ENCODE data around the gene SATB2.

SATB2 gene

DNA sequence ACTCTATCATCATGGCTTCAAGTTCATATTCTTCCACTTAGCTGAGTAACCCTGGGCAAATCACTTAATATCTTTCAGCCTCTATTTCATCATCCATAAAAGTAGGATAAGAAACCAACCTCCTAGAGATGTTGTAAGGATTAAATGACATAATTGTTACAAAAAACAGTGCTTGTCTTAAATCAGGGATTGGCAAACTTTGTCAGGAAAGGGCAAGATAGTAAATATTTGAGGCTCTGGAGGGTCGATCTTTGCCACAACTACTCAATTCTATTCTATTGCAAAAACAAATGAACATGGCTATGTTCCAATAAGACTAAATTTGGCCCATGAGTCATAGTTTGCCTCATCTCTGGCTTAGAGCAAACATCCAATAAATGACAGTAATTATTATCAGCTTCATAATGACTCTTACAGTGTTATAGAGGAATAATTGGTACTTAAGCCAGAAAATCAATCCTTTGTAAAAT lies 184.7 kb downstream of the SATB2 start (continued):
- TF ChIP-seq, protein P1, sequence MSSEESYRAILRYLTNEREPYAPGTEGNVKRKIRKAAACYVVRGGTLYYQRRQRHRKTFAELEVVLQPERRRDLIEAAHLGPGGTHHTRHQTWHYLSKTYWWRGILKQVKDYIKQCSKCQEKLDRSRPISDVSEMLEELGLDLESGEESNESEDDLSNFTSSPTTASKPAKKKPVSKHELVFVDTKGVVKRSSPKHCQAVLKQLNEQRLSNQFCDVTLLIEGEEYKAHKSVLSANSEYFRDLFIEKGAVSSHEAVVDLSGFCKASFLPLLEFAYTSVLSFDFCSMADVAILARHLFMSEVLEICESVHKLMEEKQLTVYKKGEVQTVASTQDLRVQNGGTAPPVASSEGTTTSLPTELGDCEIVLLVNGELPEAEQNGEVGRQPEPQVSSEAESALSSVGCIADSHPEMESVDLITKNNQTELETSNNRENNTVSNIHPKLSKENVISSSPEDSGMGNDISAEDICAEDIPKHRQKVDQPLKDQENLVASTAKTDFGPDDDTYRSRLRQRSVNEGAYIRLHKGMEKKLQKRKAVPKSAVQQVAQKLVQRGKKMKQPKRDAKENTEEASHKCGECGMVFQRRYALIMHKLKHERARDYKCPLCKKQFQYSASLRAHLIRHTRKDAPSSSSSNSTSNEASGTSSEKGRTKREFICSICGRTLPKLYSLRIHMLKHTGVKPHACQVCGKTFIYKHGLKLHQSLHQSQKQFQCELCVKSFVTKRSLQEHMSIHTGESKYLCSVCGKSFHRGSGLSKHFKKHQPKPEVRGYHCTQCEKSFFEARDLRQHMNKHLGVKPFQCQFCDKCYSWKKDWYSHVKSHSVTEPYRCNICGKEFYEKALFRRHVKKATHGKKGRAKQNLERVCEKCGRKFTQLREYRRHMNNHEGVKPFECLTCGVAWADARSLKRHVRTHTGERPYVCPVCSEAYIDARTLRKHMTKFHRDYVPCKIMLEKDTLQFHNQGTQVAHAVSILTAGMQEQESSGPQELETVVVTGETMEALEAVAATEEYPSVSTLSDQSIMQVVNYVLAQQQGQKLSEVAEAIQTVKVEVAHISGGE (tag by site-specific recombination; conservative IDR thresholded peaks at IDR 0.05; ENCODE audit: low read depth), result no peak
- no peak for TF ChIP-seq HOXC10 (CRISPR knock-in tag; IDR thresholded peaks at IDR 0.05)
- TF ChIP-seq, protein P2, sequence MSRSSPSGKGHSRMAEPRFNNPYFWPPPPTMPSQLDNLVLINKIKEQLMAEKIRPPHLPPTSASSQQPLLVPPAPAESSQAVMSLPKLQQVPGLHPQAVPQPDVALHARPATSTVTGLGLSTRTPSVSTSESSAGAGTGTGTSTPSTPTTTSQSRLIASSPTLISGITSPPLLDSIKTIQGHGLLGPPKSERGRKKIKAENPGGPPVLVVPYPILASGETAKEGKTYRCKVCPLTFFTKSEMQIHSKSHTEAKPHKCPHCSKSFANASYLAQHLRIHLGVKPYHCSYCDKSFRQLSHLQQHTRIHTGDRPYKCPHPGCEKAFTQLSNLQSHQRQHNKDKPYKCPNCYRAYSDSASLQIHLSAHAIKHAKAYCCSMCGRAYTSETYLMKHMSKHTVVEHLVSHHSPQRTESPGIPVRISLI (tag by site-specific recombination; IDR thresholded peaks at IDR 0.05), result no peak
- no peak for TF ChIP-seq ZNF174 (tag by site-specific recombination; IDR thresholded peaks at IDR 0.05)
- no peak for TF ChIP-seq ZNF654 (tag by site-specific recombination; IDR thresholded peaks at IDR 0.05; ENCODE audit: low read depth)
- TF ChIP-seq, protein P3, sequence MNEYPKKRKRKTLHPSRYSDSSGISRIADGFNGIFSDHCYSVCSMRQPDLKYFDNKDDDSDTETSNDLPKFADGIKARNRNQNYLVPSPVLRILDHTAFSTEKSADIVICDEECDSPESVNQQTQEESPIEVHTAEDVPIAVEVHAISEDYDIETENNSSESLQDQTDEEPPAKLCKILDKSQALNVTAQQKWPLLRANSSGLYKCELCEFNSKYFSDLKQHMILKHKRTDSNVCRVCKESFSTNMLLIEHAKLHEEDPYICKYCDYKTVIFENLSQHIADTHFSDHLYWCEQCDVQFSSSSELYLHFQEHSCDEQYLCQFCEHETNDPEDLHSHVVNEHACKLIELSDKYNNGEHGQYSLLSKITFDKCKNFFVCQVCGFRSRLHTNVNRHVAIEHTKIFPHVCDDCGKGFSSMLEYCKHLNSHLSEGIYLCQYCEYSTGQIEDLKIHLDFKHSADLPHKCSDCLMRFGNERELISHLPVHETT (tag by site-specific recombination; IDR thresholded peaks at IDR 0.05), result no peak
- TF ChIP-seq GLIS2 (tag by site-specific recombination; IDR thresholded peaks at IDR 0.05), result no peak
- no peak for TF ChIP-seq ZNF521 (tag by site-specific recombination; IDR thresholded peaks at IDR 0.05)
- no peak for TF ChIP-seq KLF8 (tag by site-specific recombination; IDR thresholded peaks at IDR 0.05)
- TF ChIP-seq ZNF529 (tag by site-specific recombination; IDR thresholded peaks at IDR 0.05; ENCODE audit: insufficient replicate concordance), result no peak
- TF ChIP-seq SCRT2 (tag by site-specific recombination; IDR thresholded peaks at IDR 0.05), result no peak
- peak; percentile 69; the same call in 1 of the 2 replicates for TF ChIP-seq ZNF366 (tag by site-specific recombination; conservative IDR thresholded peaks at IDR 0.05)
- TF ChIP-seq, protein P4, sequence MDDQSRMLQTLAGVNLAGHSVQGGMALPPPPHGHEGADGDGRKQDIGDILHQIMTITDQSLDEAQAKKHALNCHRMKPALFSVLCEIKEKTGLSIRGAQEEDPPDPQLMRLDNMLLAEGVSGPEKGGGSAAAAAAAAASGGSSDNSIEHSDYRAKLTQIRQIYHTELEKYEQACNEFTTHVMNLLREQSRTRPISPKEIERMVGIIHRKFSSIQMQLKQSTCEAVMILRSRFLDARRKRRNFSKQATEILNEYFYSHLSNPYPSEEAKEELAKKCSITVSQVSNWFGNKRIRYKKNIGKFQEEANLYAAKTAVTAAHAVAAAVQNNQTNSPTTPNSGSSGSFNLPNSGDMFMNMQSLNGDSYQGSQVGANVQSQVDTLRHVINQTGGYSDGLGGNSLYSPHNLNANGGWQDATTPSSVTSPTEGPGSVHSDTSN (CRISPR knock-in tag; IDR thresholded peaks at IDR 0.05), result no peak
- TF ChIP-seq ZNF133 (tag by site-specific recombination; IDR thresholded peaks at IDR 0.05), result no peak
- TF ChIP-seq, protein P5, sequence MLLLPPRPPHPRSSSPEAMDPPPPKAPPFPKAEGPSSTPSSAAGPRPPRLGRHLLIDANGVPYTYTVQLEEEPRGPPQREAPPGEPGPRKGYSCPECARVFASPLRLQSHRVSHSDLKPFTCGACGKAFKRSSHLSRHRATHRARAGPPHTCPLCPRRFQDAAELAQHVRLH (tag by site-specific recombination; IDR thresholded peaks at IDR 0.05), result no peak
- no peak for TF ChIP-seq ZNF2 (tag by site-specific recombination; IDR thresholded peaks at IDR 0.05)
- TF ChIP-seq ZNF248 (tag by site-specific recombination; IDR thresholded peaks at IDR 0.05), result no peak
- TF ChIP-seq, protein P6, sequence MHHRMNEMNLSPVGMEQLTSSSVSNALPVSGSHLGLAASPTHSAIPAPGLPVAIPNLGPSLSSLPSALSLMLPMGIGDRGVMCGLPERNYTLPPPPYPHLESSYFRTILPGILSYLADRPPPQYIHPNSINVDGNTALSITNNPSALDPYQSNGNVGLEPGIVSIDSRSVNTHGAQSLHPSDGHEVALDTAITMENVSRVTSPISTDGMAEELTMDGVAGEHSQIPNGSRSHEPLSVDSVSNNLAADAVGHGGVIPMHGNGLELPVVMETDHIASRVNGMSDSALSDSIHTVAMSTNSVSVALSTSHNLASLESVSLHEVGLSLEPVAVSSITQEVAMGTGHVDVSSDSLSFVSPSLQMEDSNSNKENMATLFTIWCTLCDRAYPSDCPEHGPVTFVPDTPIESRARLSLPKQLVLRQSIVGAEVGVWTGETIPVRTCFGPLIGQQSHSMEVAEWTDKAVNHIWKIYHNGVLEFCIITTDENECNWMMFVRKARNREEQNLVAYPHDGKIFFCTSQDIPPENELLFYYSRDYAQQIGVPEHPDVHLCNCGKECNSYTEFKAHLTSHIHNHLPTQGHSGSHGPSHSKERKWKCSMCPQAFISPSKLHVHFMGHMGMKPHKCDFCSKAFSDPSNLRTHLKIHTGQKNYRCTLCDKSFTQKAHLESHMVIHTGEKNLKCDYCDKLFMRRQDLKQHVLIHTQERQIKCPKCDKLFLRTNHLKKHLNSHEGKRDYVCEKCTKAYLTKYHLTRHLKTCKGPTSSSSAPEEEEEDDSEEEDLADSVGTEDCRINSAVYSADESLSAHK (tag by site-specific recombination; IDR thresholded peaks at IDR 0.05), result no peak
- no peak for TF ChIP-seq ZNF169 (tag by site-specific recombination; IDR thresholded peaks at IDR 0.05)
- TF ChIP-seq, protein P7, sequence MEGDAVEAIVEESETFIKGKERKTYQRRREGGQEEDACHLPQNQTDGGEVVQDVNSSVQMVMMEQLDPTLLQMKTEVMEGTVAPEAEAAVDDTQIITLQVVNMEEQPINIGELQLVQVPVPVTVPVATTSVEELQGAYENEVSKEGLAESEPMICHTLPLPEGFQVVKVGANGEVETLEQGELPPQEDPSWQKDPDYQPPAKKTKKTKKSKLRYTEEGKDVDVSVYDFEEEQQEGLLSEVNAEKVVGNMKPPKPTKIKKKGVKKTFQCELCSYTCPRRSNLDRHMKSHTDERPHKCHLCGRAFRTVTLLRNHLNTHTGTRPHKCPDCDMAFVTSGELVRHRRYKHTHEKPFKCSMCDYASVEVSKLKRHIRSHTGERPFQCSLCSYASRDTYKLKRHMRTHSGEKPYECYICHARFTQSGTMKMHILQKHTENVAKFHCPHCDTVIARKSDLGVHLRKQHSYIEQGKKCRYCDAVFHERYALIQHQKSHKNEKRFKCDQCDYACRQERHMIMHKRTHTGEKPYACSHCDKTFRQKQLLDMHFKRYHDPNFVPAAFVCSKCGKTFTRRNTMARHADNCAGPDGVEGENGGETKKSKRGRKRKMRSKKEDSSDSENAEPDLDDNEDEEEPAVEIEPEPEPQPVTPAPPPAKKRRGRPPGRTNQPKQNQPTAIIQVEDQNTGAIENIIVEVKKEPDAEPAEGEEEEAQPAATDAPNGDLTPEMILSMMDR (tag by site-specific recombination; IDR thresholded peaks at IDR 0.05), result no peak
- TF ChIP-seq, protein P8, sequence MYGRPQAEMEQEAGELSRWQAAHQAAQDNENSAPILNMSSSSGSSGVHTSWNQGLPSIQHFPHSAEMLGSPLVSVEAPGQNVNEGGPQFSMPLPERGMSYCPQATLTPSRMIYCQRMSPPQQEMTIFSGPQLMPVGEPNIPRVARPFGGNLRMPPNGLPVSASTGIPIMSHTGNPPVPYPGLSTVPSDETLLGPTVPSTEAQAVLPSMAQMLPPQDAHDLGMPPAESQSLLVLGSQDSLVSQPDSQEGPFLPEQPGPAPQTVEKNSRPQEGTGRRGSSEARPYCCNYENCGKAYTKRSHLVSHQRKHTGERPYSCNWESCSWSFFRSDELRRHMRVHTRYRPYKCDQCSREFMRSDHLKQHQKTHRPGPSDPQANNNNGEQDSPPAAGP (tag by site-specific recombination; IDR thresholded peaks at IDR 0.05), result no peak
- TF ChIP-seq ZSCAN23 (tag by site-specific recombination; IDR thresholded peaks at IDR 0.05), result no peak
- TF ChIP-seq, protein P9, sequence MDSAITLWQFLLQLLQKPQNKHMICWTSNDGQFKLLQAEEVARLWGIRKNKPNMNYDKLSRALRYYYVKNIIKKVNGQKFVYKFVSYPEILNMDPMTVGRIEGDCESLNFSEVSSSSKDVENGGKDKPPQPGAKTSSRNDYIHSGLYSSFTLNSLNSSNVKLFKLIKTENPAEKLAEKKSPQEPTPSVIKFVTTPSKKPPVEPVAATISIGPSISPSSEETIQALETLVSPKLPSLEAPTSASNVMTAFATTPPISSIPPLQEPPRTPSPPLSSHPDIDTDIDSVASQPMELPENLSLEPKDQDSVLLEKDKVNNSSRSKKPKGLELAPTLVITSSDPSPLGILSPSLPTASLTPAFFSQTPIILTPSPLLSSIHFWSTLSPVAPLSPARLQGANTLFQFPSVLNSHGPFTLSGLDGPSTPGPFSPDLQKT (IDR thresholded peaks at IDR 0.05; ENCODE audit: borderline replicate concordance, low read depth, low read length), result no peak
- TF ChIP-seq ZNF175 (tag by site-specific recombination; IDR thresholded peaks at IDR 0.05), result no peak

Data from HEK293 (cell line).